ENCODE data around the gene KLHL22. TPM values are rescaled to one million over a fixed set of nuclear protein-coding genes. Genes with fewer than 3 reads are reported as not detected.
"Not testable (repeated sequence)": the region's sequence is repeated elsewhere in the genome, so short reads cannot be mapped to it uniquely, and the experiment has no call there.

The KLHL22 gene
- total RNA-seq, 1 donor from 2014 or later, result 44.7 TPM

DNA sequence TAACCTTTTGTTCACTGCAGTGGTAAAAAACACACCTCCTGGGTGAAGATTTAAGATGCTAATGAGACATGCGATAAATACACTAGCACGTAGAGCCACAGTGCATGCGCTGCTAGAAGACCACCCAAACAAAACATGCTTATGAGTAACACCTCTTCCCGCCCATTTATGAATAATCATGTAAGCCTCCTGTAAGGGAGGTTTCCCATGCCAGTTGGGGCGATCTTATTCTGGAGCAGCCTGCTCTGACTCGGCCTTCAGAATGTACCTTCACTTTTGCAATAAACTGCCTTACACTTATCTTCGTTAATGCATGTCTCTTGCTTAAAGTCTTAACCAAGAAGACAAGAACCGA lies 39.9 kb downstream of the KLHL22 start:
- H3K4me1 Mint-ChIP-seq (ENCODE audit: unreplicated experiment), result peaks cover 23% of the 10 kb centered on the region
- TF ChIP-seq, protein P1, sequence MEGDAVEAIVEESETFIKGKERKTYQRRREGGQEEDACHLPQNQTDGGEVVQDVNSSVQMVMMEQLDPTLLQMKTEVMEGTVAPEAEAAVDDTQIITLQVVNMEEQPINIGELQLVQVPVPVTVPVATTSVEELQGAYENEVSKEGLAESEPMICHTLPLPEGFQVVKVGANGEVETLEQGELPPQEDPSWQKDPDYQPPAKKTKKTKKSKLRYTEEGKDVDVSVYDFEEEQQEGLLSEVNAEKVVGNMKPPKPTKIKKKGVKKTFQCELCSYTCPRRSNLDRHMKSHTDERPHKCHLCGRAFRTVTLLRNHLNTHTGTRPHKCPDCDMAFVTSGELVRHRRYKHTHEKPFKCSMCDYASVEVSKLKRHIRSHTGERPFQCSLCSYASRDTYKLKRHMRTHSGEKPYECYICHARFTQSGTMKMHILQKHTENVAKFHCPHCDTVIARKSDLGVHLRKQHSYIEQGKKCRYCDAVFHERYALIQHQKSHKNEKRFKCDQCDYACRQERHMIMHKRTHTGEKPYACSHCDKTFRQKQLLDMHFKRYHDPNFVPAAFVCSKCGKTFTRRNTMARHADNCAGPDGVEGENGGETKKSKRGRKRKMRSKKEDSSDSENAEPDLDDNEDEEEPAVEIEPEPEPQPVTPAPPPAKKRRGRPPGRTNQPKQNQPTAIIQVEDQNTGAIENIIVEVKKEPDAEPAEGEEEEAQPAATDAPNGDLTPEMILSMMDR (IDR thresholded peaks at IDR 0.05), result no peak

DNA sequence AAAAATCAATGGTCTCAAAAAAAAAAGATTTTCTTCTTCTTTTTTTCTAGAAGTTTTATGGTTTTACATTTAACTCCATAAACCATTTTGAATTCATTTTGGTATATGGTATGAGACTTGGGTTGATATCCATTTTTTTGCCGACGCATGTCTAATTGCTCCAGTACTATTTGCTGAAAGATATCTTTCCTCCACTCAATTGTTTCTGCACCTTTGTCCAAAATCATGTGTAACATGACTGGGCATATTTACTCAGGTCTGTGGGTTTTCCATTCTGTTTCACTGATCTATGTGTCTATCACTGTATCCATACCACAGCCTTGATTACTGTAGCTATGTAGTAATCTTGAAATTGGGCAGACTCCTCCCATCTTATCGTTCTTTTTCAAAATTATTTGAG lies 42.4 kb downstream of the KLHL22 start:
- DNase-seq (ENCODE audit: extremely low spot score, unreplicated experiment), result no peak
- H3K4me3 Mint-ChIP-seq (ENCODE audit: unreplicated experiment), result no peak overlapping the region

More for the DNA sequence above, 39.9 kb downstream of the KLHL22 start:
- no peaks in the 10 kb centered on the region for H3K27me3 Mint-ChIP-seq (ENCODE audit: unreplicated experiment)
- no peaks in the 10 kb centered on the region for H3K9me3 Mint-ChIP-seq (ENCODE audit: unreplicated experiment)
- peaks cover 31% of the 10 kb centered on the region for H3K36me3 Mint-ChIP-seq (ENCODE audit: unreplicated experiment)
- no peak overlapping the region for H3K27ac Mint-ChIP-seq (ENCODE audit: unreplicated experiment)
- DNase-seq (ENCODE audit: extremely low spot score, unreplicated experiment), result no peak
- H3K4me3 Mint-ChIP-seq (ENCODE audit: unreplicated experiment), result no peak overlapping the region

DNA sequence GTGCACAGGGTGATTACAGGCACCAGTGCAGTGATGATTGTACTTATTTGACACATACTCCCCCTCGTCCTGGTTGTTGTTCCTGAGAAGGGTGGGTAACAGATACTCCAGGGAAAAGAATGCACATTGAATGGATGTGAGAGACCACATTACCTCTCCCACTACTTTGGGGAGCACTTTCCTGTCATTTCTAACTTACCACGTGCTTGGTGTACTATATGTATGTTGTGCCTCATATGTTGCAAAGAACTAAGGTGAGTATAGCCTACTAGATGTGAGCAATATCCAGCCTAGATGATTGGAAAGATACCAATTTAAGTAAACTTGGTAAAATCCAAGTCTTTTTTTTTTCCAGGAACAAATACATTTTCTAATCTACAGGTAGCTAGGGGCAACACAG lies 43.7 kb downstream of the KLHL22 start:
- H3K27me3 Mint-ChIP-seq (ENCODE audit: unreplicated experiment), result no peaks in the 10 kb centered on the region
- TF ChIP-seq, protein P1 (IDR thresholded peaks at IDR 0.05), result no peak
- H3K4me1 Mint-ChIP-seq (ENCODE audit: unreplicated experiment), result peaks cover 11% of the 10 kb centered on the region
- H3K36me3 Mint-ChIP-seq (ENCODE audit: unreplicated experiment), result peaks cover 22% of the 10 kb centered on the region
- no peak for DNase-seq (ENCODE audit: extremely low spot score, unreplicated experiment)
- H3K4me3 Mint-ChIP-seq (ENCODE audit: unreplicated experiment), result no peak overlapping the region
- H3K9me3 Mint-ChIP-seq (ENCODE audit: unreplicated experiment), result no peaks in the 10 kb centered on the region
- no peak overlapping the region for H3K27ac Mint-ChIP-seq (ENCODE audit: unreplicated experiment)

More for the DNA sequence above, 42.4 kb downstream of the KLHL22 start:
- TF ChIP-seq, protein P1 (IDR thresholded peaks at IDR 0.05), result no peak
- peaks cover 11% of the 10 kb centered on the region for H3K4me1 Mint-ChIP-seq (ENCODE audit: unreplicated experiment)
- H3K27ac Mint-ChIP-seq (ENCODE audit: unreplicated experiment), result no peak overlapping the region
- H3K27me3 Mint-ChIP-seq (ENCODE audit: unreplicated experiment), result no peaks in the 10 kb centered on the region
- peaks cover 28% of the 10 kb centered on the region for H3K36me3 Mint-ChIP-seq (ENCODE audit: unreplicated experiment)
- no peaks in the 10 kb centered on the region for H3K9me3 Mint-ChIP-seq (ENCODE audit: unreplicated experiment)

DNA sequence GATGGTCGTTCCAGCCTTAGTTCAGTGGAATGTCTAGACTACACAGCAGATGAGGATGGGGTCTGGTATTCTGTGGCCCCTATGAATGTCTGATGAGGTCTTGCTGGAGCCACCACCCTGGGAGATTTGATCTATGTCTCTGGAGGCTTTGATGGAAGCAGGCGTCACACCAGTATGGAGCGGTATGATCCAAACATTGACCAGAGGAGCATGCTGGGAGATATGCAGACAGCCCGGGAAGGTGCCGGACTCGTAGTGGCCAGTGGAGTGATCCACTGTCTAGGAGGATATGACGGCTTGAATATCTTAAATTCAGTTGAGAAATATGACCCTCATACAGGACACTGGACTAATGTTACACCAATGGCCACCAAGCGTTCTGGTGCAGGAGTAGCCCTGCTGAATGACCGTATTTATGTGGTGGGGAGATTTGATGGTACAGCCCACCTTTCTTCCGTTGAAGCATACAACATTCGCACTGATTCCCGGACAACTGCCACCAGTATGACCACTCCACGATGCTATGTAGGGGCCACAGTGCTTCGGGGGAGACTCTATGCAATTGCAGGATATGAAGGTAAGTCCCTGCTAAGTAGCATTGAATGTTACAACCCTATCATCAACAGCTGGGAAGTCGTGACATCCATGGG lies 44.3 kb downstream of the KLHL22 start:
- DNase-seq (ENCODE audit: extremely low spot score, unreplicated experiment); H3K4me1 Mint-ChIP-seq (ENCODE audit: unreplicated experiment); H3K4me3 Mint-ChIP-seq (ENCODE audit: unreplicated experiment); H3K27ac Mint-ChIP-seq (ENCODE audit: unreplicated experiment); H3K9me3 Mint-ChIP-seq (ENCODE audit: unreplicated experiment); H3K27me3 Mint-ChIP-seq (ENCODE audit: unreplicated experiment): not testable (repeated sequence)
- H3K36me3 Mint-ChIP-seq (ENCODE audit: unreplicated experiment), result peaks cover 22% of the 10 kb centered on the region

DNA sequence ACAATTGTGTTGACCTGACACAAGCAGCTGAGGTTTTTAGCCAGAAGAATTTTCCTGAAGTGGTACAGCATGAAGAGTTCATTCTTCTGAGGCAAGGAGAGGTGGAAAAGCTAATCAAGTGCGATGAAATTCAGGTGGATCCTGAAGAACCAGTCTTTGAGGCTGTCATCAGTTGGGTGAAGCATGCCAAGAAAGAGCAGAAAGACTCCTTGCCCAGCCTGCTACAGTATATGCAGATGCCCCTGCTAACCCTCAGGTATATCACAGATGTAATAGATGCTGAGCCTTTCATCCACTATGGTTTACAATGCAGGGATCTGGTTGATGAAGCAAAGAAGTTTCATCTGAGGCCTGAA lies 45.1 kb downstream of the KLHL22 start:
- Mint-ChIP-seq H3K36me3 (ENCODE audit: unreplicated experiment) (peaks cover 19% of the 10 kb centered on the region), H3K4me1 (ENCODE audit: unreplicated experiment) (peaks cover 4% of the 10 kb centered on the region), H3K27me3 (ENCODE audit: unreplicated experiment) (no peaks in the 10 kb centered on the region), H3K4me3 (ENCODE audit: unreplicated experiment) (no peak overlapping the region), H3K9me3 (ENCODE audit: unreplicated experiment) (no peaks in the 10 kb centered on the region), H3K27ac (ENCODE audit: unreplicated experiment) (no peak overlapping the region)
- TF ChIP-seq, protein P1 (IDR thresholded peaks at IDR 0.05), result no peak
- no peak for DNase-seq (ENCODE audit: extremely low spot score, unreplicated experiment)

All from osteocyte (in vitro differentiated cells).